ENCODE measurements around the gene PSMB4. TPM values are rescaled to one million over a fixed set of nuclear protein-coding genes. Genes with fewer than 3 reads are reported as not detected.
A peak's percentile ranks its signal among the peaks of the same experiment; 100 is the strongest.

The PSMB4 gene
- total and polyA plus RNA-seq, 10 donors: 184 to 371 (median 205) TPM

GRCh38 chr1:151361883-151362282, 37.5 kb upstream of the PSMB4 start:
- peaks cover 0 to 15% (median 11%) of the 10 kb centered on the region in 8 donors for H3K9me3 ChIP-seq
- no peak for DNase-seq
- H3K27ac ChIP-seq: peak overlapping the region in 1 of 8 donors; percentile 22
- peaks cover 0 to 7% (median 2%) of the 10 kb centered on the region in 6 donors for H3K4me1 ChIP-seq
- peaks cover 0 to 45% (median 3%) of the 10 kb centered on the region in 6 donors for H3K36me3 ChIP-seq
- no peaks in the 10 kb centered on the region for H3K27me3 ChIP-seq (replicated peaks in 1 of 7)
- no peak for TF ChIP-seq POLR2A (IDR thresholded peaks at IDR 0.05)
- no peak overlapping the region for H3K4me3 ChIP-seq
- intact Hi-C loops (cut with DNase I; ENCODE audit: low total_unique reads): no loop called here

- Histone ChIP-seq H3K9me3 (peaks cover 0 to 15% (median 11%) of the 10 kb centered on the region in 8 donors), H3K27me3 (replicated peaks in 1 of 7) (no peaks in the 10 kb centered on the region), H3K4me1 (peaks cover 0 to 12% (median 5%) of the 10 kb centered on the region in 6 donors), H3K4me3 (no peak overlapping the region), H3K36me3 (peaks cover 0 to 46% (median 3%) of the 10 kb centered on the region in 6 donors), H3K27ac (peak overlapping the region in 1 of 8 donors; percentile 22)
- intact Hi-C loops (cut with DNase I; ENCODE audit: low total_unique reads): no loop called here
- 92 to 100% (median 96%) methylated on average over 3 of the region's 3 CpGs for WGBS, 5 donors
- DNase-seq: peak; percentile 28
- TF ChIP-seq, protein P1, sequence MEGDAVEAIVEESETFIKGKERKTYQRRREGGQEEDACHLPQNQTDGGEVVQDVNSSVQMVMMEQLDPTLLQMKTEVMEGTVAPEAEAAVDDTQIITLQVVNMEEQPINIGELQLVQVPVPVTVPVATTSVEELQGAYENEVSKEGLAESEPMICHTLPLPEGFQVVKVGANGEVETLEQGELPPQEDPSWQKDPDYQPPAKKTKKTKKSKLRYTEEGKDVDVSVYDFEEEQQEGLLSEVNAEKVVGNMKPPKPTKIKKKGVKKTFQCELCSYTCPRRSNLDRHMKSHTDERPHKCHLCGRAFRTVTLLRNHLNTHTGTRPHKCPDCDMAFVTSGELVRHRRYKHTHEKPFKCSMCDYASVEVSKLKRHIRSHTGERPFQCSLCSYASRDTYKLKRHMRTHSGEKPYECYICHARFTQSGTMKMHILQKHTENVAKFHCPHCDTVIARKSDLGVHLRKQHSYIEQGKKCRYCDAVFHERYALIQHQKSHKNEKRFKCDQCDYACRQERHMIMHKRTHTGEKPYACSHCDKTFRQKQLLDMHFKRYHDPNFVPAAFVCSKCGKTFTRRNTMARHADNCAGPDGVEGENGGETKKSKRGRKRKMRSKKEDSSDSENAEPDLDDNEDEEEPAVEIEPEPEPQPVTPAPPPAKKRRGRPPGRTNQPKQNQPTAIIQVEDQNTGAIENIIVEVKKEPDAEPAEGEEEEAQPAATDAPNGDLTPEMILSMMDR (IDR thresholded peaks at IDR 0.05 in 8 of 11, conservative IDR thresholded peaks at IDR 0.05 in 3 of 11): no peak
- TF ChIP-seq POLR2AphosphoS5 (IDR thresholded peaks at IDR 0.05) (no peak), POLR2A (IDR thresholded peaks at IDR 0.05) (no peak)
These were observed 36.8 kb upstream of the PSMB4 start for GRCh38 chr1:151362308-151363155.

GRCh38 chr1:151364996-151365395, 34.4 kb upstream of the PSMB4 start:
- 73 to 100% (median 87%) methylated on average over 2 to 4 of the region's 4 CpGs for WGBS, 5 donors
- H3K27ac ChIP-seq: no peak overlapping the region
- peaks cover 0 to 56% (median 3%) of the 10 kb centered on the region in 6 donors for H3K36me3 ChIP-seq
- intact Hi-C loops (cut with DNase I; ENCODE audit: low total_unique reads): no loop called here
- DNase-seq: peak; percentile 33
- peaks cover 0 to 15% (median 11%) of the 10 kb centered on the region in 8 donors for H3K9me3 ChIP-seq
- TF ChIP-seq POLR2AphosphoS5 (IDR thresholded peaks at IDR 0.05) (no peak), POLR2A (IDR thresholded peaks at IDR 0.05) (no peak)
- TF ChIP-seq, protein P1 (IDR thresholded peaks at IDR 0.05 in 8 of 11, conservative IDR thresholded peaks at IDR 0.05 in 3 of 11): no peak
- H3K4me3 ChIP-seq: no peak overlapping the region
- no peaks in the 10 kb centered on the region for H3K27me3 ChIP-seq (replicated peaks in 1 of 7)
- H3K4me1 ChIP-seq: peaks cover 9 to 37% (median 24%) of the 10 kb centered on the region in 6 donors

- Histone ChIP-seq H3K4me3 (no peak overlapping the region), H3K27ac (peak overlapping the region; percentile 20 to 89 (median 81)), H3K4me1 (peaks cover 18 to 64% (median 45%) of the 10 kb centered on the region in 6 donors), H3K36me3 (peaks cover 0 to 50% (median 3%) of the 10 kb centered on the region in 6 donors), H3K9me3 (peaks cover 0 to 4% (median 3%) of the 10 kb centered on the region in 8 donors), H3K27me3 (replicated peaks in 1 of 7) (no peaks in the 10 kb centered on the region)
- WGBS, 5 donors: 52 to 71% (median 63%) methylated on average over 8 of the region's 8 CpGs
- DNase-seq: peak; percentile 84
- intact Hi-C loops (cut with DNase I; ENCODE audit: low total_unique reads): no loop called here
- TF ChIP-seq, protein P1 (IDR thresholded peaks at IDR 0.05 in 8 of 11, conservative IDR thresholded peaks at IDR 0.05 in 3 of 11): no peak
- peak in 2 of 3 donors; percentile 83 for TF ChIP-seq POLR2AphosphoS5 (IDR thresholded peaks at IDR 0.05)
These were observed 31.5 kb upstream of the PSMB4 start for GRCh38 chr1:151367658-151368392.

All from spleen (tissue), 11 donors.